Umbilical cord (tissue), 2 donors: ENCODE measurements around the gene TSPOAP1. TPM values are rescaled to one million over a fixed set of nuclear protein-coding genes. Genes with fewer than 3 reads are reported as not detected.

Experiments used
- DNase-seq: peaks from one replicate; pipeline ENCODE4 v3.0.0-alpha.2; 2015; ENCODE audit warnings: low spot score
- total RNA-seq: library from RNA; depleted of rRNA; stranded (reverse); fragments of >200 nt; gene quantifications from one replicate; pipeline ENCODE4 v1.2.3, GENCODE V29; 2014; ENCODE audit warnings: low replicate concordance; ENCODE audit not compliant: insufficient read depth

TSPOAP1 gene, protein sequence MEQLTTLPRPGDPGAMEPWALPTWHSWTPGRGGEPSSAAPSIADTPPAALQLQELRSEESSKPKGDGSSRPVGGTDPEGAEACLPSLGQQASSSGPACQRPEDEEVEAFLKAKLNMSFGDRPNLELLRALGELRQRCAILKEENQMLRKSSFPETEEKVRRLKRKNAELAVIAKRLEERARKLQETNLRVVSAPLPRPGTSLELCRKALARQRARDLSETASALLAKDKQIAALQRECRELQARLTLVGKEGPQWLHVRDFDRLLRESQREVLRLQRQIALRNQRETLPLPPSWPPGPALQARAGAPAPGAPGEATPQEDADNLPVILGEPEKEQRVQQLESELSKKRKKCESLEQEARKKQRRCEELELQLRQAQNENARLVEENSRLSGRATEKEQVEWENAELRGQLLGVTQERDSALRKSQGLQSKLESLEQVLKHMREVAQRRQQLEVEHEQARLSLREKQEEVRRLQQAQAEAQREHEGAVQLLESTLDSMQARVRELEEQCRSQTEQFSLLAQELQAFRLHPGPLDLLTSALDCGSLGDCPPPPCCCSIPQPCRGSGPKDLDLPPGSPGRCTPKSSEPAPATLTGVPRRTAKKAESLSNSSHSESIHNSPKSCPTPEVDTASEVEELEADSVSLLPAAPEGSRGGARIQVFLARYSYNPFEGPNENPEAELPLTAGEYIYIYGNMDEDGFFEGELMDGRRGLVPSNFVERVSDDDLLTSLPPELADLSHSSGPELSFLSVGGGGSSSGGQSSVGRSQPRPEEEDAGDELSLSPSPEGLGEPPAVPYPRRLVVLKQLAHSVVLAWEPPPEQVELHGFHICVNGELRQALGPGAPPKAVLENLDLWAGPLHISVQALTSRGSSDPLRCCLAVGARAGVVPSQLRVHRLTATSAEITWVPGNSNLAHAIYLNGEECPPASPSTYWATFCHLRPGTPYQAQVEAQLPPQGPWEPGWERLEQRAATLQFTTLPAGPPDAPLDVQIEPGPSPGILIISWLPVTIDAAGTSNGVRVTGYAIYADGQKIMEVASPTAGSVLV (N-terminal part only)
- total RNA-seq, result 18.1 TPM

DNA sequence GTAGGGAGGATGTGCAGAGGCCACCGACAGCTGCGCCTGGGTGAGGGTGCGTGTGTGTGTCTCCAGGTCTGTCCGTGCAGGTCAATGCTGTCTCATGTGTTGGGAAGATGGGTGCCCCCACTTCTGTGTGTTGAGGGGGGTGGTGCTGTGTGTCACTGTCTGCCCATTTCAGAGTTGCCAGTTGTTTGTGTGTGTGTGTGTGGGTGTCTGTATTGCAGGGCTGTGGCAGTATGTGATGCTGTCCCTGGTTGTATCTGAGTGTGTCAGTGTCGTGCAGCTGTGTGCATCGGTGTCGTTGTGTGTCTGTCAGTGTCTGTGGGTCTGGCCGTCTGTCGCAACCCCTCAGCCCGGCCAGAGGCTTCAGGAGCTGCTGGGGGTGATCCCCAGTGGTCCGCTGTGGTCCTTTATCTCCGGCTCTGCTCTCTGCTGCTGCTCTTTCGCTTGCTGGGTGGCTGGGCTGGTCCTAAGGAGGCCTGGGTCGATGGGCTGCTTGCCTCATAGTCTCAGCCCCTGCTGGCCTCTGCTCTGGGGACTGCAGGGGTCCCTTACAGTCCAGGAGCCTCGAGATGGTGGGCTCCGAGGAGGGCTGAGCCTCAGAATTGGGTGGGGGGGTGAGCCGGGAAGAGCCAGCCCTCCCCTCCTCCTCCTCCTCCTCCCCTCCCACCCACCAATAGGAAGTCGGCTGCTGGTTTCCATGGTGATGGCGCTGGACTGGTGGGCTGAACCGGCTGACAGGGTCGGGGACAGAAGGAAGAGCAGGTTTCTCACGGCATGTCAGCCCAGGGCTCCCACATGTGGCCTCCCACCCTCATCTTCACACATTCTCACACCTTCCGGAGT, at the start of gene TSPOAP1:
Gene TSPOAP1 (minus strand): TSS at position 601 of the 840 bp plus-strand sequence. CDS start 875 bp downstream, outside the sequence.
- peak; percentile 32 for DNase-seq

- DNase-seq, result no peak
Observed at GRCh38 chr17:58377661-58378060, 49.1 kb upstream of the TSPOAP1 start.

DNA sequence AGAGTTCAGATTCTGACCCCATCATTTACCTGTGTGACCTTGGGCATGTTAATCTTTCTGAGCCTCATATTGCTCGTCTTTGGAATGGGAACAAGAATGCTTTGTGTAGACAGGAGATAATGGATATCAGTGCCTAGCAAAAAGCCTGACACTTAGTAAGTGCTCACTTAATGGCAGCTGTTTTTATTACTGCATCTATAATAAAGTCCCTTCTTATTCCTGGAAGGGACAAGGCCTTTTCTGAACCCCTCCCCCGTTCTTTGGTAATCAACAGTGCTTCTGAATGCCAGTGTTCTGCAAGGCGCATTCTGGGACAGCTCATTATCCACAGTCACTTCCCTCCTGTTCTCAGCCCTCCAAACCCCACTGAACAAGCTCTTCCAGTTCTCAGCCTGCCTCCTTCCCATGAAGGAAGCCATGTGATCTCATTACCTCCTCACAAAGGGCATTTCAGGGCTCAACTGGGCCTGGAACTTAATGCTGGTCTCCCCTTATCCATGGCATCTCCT, 48.6 kb upstream of the TSPOAP1 start:
- DNase-seq, result peak; percentile 60

- DNase-seq, result no peak
Observed at GRCh38 chr17:58376472-58377000, 47.9 kb upstream of the TSPOAP1 start.

- no peak for DNase-seq
Observed at GRCh38 chr17:58375811-58376210, 47.2 kb upstream of the TSPOAP1 start.

DNA sequence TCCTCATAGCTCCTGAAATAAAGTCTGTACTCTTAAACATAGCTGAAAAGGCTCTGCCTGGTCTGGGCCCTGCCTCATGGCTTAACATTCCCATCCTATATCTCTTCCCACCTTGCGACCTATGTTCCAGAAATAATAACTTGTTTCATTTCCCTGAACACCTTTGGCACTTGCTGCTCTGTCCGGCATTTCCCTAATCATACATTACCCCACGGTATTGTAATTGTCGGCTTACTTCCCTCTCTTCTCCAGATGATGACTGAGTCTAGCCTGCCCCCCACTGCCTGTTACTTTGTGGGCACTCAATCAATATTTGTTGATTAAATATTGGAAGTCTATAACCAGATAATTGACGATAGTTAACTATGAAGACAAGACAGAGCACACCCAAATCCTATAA, 46.7 kb upstream of the TSPOAP1 start:
- DNase-seq, result no peak

GRCh38 chr17:58373923-58374322, 45.3 kb upstream of the TSPOAP1 start:
- DNase-seq, result no peak

DNA sequence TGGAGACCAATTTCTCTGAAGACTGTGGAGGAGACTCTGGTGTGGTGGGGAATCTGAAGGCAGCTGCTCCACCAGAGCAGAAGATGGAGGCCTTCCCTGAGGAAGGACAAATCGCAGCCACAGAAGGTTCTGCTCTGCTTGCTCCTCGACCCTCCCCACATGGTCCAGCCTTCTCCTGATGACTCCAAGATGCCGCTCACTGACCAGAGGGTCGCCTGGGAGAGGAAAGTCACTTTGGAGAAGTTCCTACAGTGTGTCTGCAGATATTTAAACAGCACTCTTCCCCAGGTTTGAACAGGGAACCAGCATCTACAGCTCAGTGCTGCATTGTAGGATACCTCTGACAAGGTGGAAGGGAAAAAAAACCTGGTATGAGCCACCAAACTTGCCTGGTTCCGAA, 44.4 kb upstream of the TSPOAP1 start:
- DNase-seq, result no peak

- DNase-seq, result no peak
Observed at GRCh38 chr17:58371300-58371950, 42.8 kb upstream of the TSPOAP1 start.

DNA sequence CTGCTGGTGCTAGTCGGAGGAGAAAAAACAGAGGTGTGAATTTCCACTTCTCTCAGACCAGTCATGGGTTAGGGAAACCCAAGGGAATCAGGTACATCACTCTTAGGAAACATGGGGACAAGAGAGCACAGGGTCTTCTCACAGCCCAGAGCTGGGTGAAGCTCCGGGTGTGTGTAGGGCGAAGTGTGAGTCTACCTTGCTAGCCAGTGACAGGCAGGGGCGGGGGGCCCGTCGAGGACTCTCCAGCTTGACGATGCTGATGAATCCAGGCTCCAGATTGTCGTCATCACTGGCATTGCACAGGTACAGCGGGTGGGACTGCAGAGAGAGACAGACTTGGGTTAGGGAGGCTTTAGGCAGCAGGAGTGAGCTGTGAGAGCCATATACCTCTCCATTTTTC, 42.1 kb upstream of the TSPOAP1 start:
- no peak for DNase-seq

DNA sequence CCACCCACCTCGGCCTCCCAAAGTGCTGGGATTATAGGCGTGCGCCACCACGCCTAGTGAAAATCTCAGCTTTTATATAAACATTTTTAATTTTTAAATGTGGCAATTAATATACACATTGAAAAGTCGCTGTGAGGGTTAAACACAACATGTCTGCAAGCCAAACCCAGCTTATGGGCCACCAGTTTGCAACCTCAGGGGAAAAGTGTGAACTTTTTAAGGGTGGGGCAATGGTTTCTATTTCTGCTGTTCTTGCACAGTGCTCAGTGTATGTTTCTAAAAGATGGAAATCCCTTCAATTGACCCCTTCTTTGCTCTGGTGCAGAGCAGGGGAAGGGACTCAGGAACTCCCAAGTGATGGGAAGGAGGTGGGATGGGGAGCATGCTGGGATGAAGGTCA, 41.7 kb upstream of the TSPOAP1 start:
- DNase-seq, result no peak

DNA sequence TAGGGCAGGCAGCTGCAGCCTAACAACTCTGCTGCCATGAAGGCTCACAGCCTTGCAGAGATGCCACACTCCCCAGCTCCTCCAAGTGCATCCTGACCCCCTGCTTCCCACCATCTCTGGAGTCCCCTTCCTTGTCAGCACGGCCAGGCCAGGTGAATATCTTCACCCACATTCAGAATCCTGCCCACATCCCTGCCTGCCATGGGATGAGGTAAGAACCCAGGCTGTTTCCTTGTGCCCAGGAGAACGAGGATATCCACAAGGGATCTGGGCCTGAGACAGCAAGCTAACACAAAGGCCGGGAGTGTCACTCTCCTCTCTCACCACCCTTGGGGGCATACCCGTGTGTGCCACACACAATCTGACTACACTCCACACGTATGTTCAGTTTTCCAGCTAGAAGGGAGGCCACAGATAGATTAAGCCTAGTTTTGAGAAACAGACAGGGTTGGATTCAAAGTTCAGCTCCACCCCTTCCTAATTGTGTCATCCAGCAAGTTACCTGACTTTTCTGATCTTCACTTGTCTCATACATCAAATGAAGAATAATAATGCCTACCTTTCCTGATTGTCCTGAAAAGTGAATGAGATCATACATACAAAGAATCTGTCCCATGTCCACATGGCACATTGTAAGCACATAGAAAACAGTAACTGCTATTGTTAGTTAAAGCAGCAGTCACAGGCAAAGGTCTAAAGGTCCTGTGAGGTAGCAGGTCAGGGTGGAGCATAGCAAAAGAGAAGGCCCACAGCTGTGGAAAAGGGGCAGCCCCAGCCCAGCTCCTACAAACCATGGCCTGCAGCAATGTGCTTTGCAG, 40.8 kb upstream of the TSPOAP1 start:
- DNase-seq, result no peak

GRCh38 chr17:58368860-58369213, 40.2 kb upstream of the TSPOAP1 start:
- no peak for DNase-seq

- no peak for DNase-seq
Observed at GRCh38 chr17:58367461-58367860, 38.9 kb upstream of the TSPOAP1 start.

DNA sequence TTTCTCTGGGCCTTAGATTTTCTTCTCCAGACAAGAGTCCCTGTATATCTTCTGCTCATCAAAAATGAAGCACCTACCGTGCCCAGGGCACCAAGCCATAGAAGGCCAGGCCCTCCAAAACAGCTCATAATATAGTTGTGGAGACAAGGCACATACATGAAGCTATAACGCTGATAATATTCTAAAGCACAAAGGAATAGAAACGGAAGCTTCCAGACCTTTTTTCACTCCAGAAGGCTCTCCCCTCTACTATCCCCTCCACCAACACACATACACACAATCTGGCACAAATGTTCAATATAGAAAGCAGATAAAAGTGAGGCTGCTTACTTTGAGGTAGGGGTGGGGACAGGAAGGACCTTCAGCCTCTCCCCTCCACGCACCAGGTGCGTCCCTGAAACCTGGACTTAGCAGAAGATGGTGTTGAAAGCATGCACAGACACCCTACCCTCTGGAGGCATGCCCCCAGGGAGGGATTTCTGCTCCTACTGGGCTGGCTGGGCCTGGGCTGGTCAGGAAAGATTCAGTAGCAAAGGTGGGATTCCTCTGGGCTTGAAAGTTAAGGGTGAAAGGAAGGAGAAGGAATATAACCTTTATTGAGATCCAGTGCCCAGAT, 37.5 kb upstream of the TSPOAP1 start:
- DNase-seq, result no peak

- DNase-seq, result no peak
Observed at GRCh38 chr17:58365185-58365979, 36.8 kb upstream of the TSPOAP1 start.

- DNase-seq, result peak; percentile 58
Observed at GRCh38 chr17:58364270-58364942, 35.8 kb upstream of the TSPOAP1 start.
